Gastrocnemius medialis (tissue), 4 donors: Measurements from ENCODE around the gene COX17. TPM values are rescaled to one million over a fixed set of nuclear protein-coding genes. Genes with fewer than 3 reads are reported as not detected.

Experiments used
- ATAC-seq, 2 donors: fragments of 150-250 bp; one replicate each; pipeline ENCODE4 v1.9.1; 2016
- DNase-seq, 2 donors: peaks; one replicate each; pipeline ENCODE4 v3.0.0-alpha.2; 2019
- H3K27ac ChIP-seq, 4 donors: fragments of 200-600 bp; sonication (generic); 1 replicate in 1 of 4; 2 replicates in 3 of 4; pipeline ENCODE4 v1.5.1; 2016 to 2018; ENCODE audit warnings: mild to moderate bottlenecking in 2 of 4, moderate library complexity in 1 of 4
- H3K27me3 ChIP-seq, 3 donors: fragments of 200-600 bp; sonication (generic) in 2 of 3; 1 replicate in 1 of 3; 2 replicates in 2 of 3; pipeline versions ENCODE4 v1.5.1 to v1.6.0; 2016 to 2019; ENCODE audit warnings: mild to moderate bottlenecking in 1 of 3, moderate library complexity in 1 of 3
- H3K36me3 ChIP-seq, 2 donors: fragments of 200-600 bp; sonication (generic) in 1 of 2; one replicate each; pipeline ENCODE4 v1.5.1; 2017 to 2018
- H3K4me1 ChIP-seq, 2 donors: fragments of 200-600 bp; sonication (generic) in 1 of 2; one replicate each; pipeline ENCODE4 v1.5.1; 2016 to 2017; ENCODE audit warnings: mild to moderate bottlenecking in 2 of 2
- H3K4me3 ChIP-seq, 4 donors: fragments of 200-600 bp; sonication (generic) in 3 of 4; 1 replicate in 1 of 4; 2 replicates in 3 of 4; pipeline ENCODE4 v1.5.1; 2016 to 2019; ENCODE audit warnings: mild to moderate bottlenecking in 2 of 4
- H3K9me3 ChIP-seq, 3 donors: fragments of 200-600 bp; sonication (generic) in 2 of 3; 1 replicate in 1 of 3; 2 replicates in 2 of 3; pipeline ENCODE4 v1.5.1; 2016 to 2019
- POLR2A ChIP-seq, 2 donors: fragments of 450-650 bp; IDR thresholded peaks; one replicate each; pipeline ENCODE4 v1.6.1; 2017; ENCODE audit warnings: antibody characterized with exemption in 2 of 2, mild to moderate bottlenecking in 2 of 2, moderate library complexity in 2 of 2
- in situ Hi-C, 4 donors: fragments of 200-750 bp; cut with MboI; loops; one replicate each; pipeline versions ENCODE4 v1.15.0 to v1.8.0; 2017; ENCODE audit warnings: low sequenced_read_pairs in 4 of 4
- intact Hi-C: fragments of 100-400 bp; cut with DNase I; formaldehyde crosslinking; loops from one replicate; pipeline ENCODE4 v1.15.1; 2023; ENCODE audit warnings: low total_unique reads
- total RNA-seq, 4 donors: library from RNA; depleted of rRNA; stranded (reverse); fragments of >200 nt; gene quantifications; one replicate each; pipeline versions ENCODE4 v1.1.0 to v1.2.3, GENCODE V29; 2016
- TF ChIP-seq, protein P1 (sequence below), 5 experiments: fragments of 450-650 bp in 3 of 5; fragments of 200-600 bp in 2 of 5; sonication (generic) in 2 of 5; IDR thresholded peaks in 4 of 5; conservative IDR thresholded peaks in 1 of 5; 1 replicate in 4 of 5; 2 replicates in 1 of 5; pipeline ENCODE4 v1.5.1; 2016 to 2019; ENCODE audit warnings: antibody characterized with exemption in 5 of 5, mild to moderate bottlenecking in 3 of 5, moderate library complexity in 3 of 5

Gene COX17
- total RNA-seq, 4 donors from 2014 or later = 63.4 to 146 (median 87.5) TPM

DNA sequence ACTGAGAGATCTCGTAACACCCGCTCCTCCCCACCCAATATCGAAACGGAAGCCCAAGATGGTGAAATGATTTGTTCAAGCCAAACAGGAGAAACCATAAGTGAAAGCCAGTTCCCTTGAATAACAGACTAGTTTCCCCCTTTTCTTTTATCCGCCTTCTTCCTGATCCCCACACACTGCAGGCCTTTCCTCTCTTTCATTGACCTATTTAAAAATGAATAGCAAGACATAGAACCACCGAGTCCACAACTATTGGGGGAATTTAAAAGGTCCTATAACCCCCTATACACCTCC lies 382 bp upstream of the COX17 start:
- DNase-seq = no peak

DNA sequence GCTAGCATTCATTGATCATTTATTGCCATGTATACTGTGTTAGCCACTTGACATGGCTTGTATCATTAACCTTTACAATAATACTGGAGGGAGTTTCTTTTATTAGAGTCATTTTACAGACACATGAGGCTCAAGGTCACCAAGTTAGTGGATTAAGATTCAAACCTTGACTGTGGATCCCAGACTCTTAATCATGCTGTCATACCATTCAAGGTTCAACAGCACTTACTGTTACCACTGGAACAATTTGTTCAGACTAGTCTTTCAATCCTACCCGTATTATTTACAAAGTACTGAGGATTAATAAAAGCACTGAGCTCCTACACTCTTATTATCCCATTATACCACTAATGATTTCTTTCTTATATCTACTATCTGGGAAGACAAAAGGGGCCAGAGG lies 1.2 kb downstream of the COX17 start:
- H3K9me3 ChIP-seq = no peaks in the 10 kb centered on the region
- H3K36me3 ChIP-seq = peaks cover 0 to 40% of the 10 kb centered on the region in 2 donors
- ATAC-seq = peak; percentile 38 to 57
- no peak for DNase-seq
- peak overlapping the region; percentile 89 to 97 (median 96) for H3K27ac ChIP-seq
- TF ChIP-seq POLR2A (IDR thresholded peaks at IDR 0.05) = no peak
- TF ChIP-seq, protein P1, sequence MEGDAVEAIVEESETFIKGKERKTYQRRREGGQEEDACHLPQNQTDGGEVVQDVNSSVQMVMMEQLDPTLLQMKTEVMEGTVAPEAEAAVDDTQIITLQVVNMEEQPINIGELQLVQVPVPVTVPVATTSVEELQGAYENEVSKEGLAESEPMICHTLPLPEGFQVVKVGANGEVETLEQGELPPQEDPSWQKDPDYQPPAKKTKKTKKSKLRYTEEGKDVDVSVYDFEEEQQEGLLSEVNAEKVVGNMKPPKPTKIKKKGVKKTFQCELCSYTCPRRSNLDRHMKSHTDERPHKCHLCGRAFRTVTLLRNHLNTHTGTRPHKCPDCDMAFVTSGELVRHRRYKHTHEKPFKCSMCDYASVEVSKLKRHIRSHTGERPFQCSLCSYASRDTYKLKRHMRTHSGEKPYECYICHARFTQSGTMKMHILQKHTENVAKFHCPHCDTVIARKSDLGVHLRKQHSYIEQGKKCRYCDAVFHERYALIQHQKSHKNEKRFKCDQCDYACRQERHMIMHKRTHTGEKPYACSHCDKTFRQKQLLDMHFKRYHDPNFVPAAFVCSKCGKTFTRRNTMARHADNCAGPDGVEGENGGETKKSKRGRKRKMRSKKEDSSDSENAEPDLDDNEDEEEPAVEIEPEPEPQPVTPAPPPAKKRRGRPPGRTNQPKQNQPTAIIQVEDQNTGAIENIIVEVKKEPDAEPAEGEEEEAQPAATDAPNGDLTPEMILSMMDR (IDR thresholded peaks at IDR 0.05 in 4 of 5, conservative IDR thresholded peaks at IDR 0.05 in 1 of 5) = no peak
- intact Hi-C loops = loop anchor here (2.0 to 5.0 kb wide), 3 partner anchors 27 to 99 kb away; partner anchors contain the start of genes ADPRH, CFAP91 and PLA1A
- H3K4me1 ChIP-seq = peaks cover 19% of the 10 kb centered on the region in 2 donors
- in situ Hi-C loops = loop anchor here (25.0 kb wide), 3 partner anchors 164 to 411 kb away; partner anchors contain the start of genes ARHGAP31 (in 3 of the 4) and GSK3B (in 1 of the 4)
- H3K4me3 ChIP-seq = peak overlapping the region; percentile 72 to 86 (median 78)
- H3K27me3 ChIP-seq = no peaks in the 10 kb centered on the region

More for the DNA sequence above, 382 bp upstream of the COX17 start:
- intact Hi-C loops = loop anchor here (1.0 to 5.0 kb wide), 6 partner anchors 25 to 418 kb away; partner anchors contain the start of genes ADPRH, CFAP91, PLA1A and TIMMDC1
- TF ChIP-seq, protein P1 (IDR thresholded peaks at IDR 0.05 in 4 of 5, conservative IDR thresholded peaks at IDR 0.05 in 1 of 5) = no peak
- TF ChIP-seq POLR2A (IDR thresholded peaks at IDR 0.05) = no peak
- H3K4me3 ChIP-seq = peak overlapping the region; percentile 72 to 86 (median 78)
- peaks cover 0 to 26% of the 10 kb centered on the region in 2 donors for H3K36me3 ChIP-seq
- no peaks in the 10 kb centered on the region for H3K9me3 ChIP-seq
- H3K27ac ChIP-seq = peak overlapping the region; percentile 89 to 97 (median 96)
- in situ Hi-C loops = loop anchor here (25.0 kb wide), 3 partner anchors 165 to 410 kb away; partner anchors contain the start of genes ARHGAP31 (in 3 of the 4) and GSK3B (in 1 of the 4)
- no peaks in the 10 kb centered on the region for H3K27me3 ChIP-seq
- no peak for ATAC-seq
- H3K4me1 ChIP-seq = peaks cover 19% of the 10 kb centered on the region in 2 donors

DNA sequence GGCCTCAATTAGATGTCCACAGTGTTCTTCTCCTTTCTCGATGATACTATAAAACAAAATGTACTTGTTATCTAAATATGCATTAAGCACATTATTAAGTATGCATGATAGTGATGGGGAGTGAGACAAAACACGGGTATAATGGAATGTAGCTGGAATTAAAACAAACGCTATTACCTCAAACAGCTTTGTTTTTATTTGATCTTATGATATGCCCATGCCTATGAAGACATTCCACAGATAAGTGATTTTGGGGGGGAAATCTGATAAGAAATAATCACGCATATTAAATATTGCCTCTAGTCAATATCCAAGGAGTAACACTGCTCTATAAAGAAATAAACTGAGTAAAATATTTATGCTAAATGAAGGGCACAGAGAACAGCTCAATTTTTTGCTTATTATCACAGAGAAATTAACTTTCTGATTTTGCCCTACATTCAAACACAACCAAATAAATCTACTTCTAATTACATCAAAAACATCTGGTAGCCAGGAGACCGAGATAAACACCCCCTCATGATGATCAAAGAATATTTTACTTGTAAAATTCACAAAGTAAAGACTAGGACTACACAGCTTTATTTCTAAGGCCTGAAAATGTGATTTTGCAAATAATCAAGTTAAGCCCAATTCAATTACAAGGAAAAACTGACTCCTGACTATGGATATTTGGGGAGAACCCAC lies 1.9 kb downstream of the COX17 start:
- H3K9me3 ChIP-seq = no peaks in the 10 kb centered on the region
- no peak for DNase-seq
- TF ChIP-seq, protein P1 (IDR thresholded peaks at IDR 0.05 in 4 of 5, conservative IDR thresholded peaks at IDR 0.05 in 1 of 5) = no peak
- TF ChIP-seq POLR2A (IDR thresholded peaks at IDR 0.05) = no peak
- peak overlapping the region; percentile 89 to 97 (median 96) for H3K27ac ChIP-seq
- peaks cover 0 to 42% of the 10 kb centered on the region in 2 donors for H3K36me3 ChIP-seq
- in situ Hi-C loops = loop anchor here (25.0 kb wide), 3 partner anchors 163 to 412 kb away; partner anchors contain the start of genes ARHGAP31 (in 3 of the 4) and GSK3B (in 1 of the 4)
- no peak for ATAC-seq
- intact Hi-C loops = loop anchor here (5.0 kb wide), 2 partner anchors 78 to 98 kb away; partner anchors contain the start of genes ADPRH and PLA1A
- no peaks in the 10 kb centered on the region for H3K27me3 ChIP-seq
- peaks cover 19 to 21% of the 10 kb centered on the region in 2 donors for H3K4me1 ChIP-seq
- H3K4me3 ChIP-seq = peak overlapping the region; percentile 72 to 86 (median 78)

DNA sequence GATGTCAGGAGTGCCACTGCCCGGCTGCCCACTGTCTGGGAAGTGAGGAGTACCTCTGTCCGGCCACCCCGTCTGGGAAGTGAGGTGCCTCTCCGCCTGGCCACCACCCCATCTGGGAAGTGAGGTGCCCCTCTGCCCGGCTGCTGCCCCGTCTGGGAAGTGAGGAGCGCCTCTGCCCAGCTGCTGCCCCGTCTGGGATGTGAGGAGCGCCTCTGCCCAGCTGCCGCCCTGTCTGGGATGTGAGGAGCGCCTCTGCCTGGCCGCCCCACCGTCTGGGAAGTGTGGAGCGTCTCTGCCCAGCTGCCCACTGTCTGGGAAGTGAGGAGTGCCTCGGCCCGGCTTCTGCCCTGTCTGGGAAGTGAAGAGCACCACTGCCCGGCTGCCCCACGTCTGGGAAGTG lies 3.3 kb downstream of the COX17 start:
- ATAC-seq = no peak
- in situ Hi-C loops = no loop called here
- DNase-seq = no peak
- H3K27me3 ChIP-seq = no peaks in the 10 kb centered on the region
- TF ChIP-seq, protein P1 (IDR thresholded peaks at IDR 0.05 in 4 of 5, conservative IDR thresholded peaks at IDR 0.05 in 1 of 5) = no peak
- TF ChIP-seq POLR2A (IDR thresholded peaks at IDR 0.05) = no peak
- peaks cover 19 to 30% of the 10 kb centered on the region in 2 donors for H3K4me1 ChIP-seq
- intact Hi-C loops = no loop called here
- H3K4me3 ChIP-seq = no peak overlapping the region
- peaks cover 0 to 46% of the 10 kb centered on the region in 2 donors for H3K36me3 ChIP-seq
- H3K27ac ChIP-seq = peak overlapping the region in 1 of 4 donors; percentile 35
- H3K9me3 ChIP-seq = no peaks in the 10 kb centered on the region
